ENCODE results near the gene GAB3.
"Not testable (repeated sequence)": the region's sequence is repeated elsewhere in the genome, so short reads cannot be mapped to it uniquely, and the experiment has no call there.

Gene GAB3

DNA sequence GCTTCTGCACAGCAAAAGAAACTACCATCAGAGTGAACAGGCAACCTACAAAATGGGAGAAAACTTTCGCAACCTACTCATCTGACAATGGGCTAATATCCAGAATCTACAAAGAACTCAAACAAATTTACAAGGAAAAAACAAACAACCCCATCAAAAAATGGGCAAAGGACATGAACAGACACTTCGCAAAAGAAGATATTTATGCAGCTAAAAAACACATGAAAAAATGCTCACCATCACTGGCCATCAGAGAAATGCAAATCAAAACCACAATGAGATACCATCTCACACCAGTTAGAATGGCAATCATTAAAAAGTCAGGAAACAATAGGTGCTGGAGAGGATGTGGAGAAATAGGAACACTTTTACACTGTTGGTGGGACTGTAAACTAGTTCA is 60.4 kb downstream of the GAB3 start:
- DNase-seq; intact Hi-C loops (cut with DNase I): not testable (repeated sequence)

- intact Hi-C loops (cut with DNase I); DNase-seq: not testable (repeated sequence)
Observed at GRCh38 chrX:154672084-154672483, 78.8 kb downstream of the GAB3 start.

- DNase-seq; intact Hi-C loops (cut with DNase I): not testable (repeated sequence)
Observed at GRCh38 chrX:154670848-154671247, 80.0 kb downstream of the GAB3 start.

GRCh38 chrX:154661899-154662298 is 89.0 kb downstream of the GAB3 start:
- intact Hi-C loops (cut with DNase I), result no loop called here
- no peak for DNase-seq

GRCh38 chrX:154661170-154661569 is 89.7 kb downstream of the GAB3 start:
- intact Hi-C loops (cut with DNase I), result no loop called here
- no peak for DNase-seq

GRCh38 chrX:154660541-154660940 is 90.3 kb downstream of the GAB3 start:
- intact Hi-C loops (cut with DNase I), result no loop called here
- DNase-seq, result no peak

DNA sequence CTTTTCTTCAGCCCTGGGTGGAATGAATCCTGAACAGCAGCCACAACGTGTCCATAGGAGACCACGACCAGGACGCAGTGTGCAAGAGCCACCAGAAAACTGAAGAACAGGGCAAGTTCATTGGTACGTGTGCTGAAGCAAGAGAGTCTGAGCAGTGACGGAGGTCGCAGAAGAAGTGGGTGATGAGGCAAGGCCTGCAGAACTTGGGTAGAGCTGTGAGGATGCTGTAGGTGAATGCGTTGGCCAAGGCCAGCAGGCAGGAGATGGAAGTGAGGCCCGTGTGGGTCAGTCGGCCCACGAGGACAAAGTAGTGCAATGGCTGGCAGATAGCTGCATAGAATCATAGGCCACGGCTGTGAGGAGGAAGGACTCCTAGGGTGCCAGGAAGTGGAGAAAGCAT is 91.9 kb downstream of the GAB3 start:
- no peak for DNase-seq
- intact Hi-C loops (cut with DNase I), result no loop called here

DNA sequence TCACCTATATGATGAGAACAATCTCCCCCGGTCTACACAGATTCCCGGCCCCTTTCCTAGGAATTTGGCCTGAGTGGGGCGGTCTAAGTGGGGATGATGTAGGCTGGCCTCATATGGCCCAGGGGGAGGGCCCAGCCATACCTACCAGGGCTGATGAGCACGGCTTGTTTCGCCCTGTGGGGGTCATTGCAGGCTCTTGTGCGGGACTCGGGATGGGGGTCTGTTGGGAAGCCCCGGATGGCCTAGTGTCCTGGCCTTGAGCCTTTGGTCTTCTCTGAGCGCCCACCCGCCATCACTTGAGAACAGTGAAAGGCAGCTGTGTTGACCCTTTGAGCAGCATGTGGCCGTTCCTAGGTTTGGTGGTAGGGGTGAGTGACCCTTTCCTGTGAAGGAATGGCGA is 92.7 kb downstream of the GAB3 start:
- intact Hi-C loops (cut with DNase I), result no loop called here
- DNase-seq, result no peak

DNA sequence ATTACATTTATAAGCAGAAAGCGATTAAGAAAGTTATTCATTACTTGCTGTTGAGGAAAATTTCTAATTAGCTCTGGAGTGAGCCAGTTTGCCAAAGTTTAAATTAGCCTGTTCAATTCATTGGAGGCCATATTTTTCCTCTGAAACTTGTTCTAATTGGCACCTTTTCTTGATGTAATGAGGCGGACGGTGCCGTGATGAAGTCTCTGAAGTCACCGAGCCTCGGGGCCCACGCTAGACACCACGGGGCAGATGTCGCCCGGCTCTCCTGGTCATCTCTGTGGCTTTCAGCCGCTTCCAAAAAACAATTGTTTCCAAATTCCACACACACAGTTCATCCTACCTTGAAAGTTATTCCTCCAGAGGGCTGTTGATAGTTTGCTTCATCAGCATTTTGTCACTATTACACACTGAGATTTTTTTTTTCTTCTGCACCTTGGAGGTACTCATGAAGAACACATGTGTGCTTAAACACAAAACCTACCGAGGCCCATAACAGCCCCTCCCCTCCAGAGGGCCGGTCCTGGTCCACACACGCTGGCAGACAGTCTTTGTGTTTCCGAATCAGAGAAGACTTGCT is 93.6 kb downstream of the GAB3 start:
- no peak for DNase-seq
- intact Hi-C loops (cut with DNase I), result no loop called here

DNA sequence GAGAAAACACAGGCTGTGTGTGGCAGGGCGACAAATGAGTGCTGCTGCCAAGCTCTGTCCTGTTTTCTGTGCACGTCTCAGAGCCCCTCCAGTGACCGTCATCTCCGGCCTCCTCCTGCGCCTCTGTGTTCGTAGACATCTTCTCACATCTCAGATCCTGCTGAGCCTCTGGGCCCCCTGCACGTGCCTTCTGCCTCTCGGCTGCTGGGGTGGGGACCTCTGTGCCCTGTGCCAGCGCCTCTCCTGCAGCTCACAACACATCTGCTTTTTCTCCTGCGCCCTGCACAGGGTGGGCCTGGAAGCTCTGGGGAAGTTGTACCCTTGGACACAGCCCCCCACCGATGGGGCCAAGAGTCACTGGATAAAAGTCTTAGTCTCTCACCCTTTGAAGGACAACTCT is 95.1 kb downstream of the GAB3 start:
- no peak for DNase-seq
- intact Hi-C loops (cut with DNase I), result no loop called here

DNA sequence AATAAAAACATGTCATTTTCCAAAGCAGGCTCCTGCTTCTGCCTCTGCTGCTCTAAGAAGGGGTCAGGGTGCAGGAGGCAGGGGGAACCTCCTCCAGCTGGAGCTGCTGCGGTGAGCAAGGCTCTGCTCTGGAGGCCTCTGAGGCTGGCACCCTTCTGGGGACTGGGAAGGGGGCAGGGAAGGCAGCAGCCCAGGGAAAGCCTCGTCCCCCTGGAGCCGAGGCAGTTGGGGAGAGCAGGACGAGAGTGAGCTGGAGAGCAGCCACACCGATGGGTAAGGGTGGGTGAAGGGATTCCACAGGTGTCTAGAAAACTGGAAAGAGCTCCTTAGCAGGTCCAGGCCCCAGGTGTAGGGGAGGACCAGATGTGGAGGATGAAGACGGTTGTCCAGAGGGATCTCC is 95.5 kb downstream of the GAB3 start:
- intact Hi-C loops (cut with DNase I), result no loop called here
- DNase-seq, result no peak

- intact Hi-C loops (cut with DNase I), result no loop called here
- no peak for DNase-seq
Observed at GRCh38 chrX:154654925-154655324, 96.0 kb downstream of the GAB3 start.

GRCh38 chrX:154654372-154654771 is 96.5 kb downstream of the GAB3 start:
- intact Hi-C loops (cut with DNase I), result no loop called here
- DNase-seq, result no peak

- DNase-seq; intact Hi-C loops (cut with DNase I): not testable (repeated sequence)
Observed at GRCh38 chrX:154653413-154653812, 97.5 kb downstream of the GAB3 start, which contains the start of gene CTAG2. CTAG2 (minus strand) TSS chrX:154653579; CDS start chrX:154653515, 64 bp downstream.

GRCh38 chrX:154653048-154653401 is 97.9 kb downstream of the GAB3 start:
- intact Hi-C loops (cut with DNase I), result no loop called here
- no peak for DNase-seq

DNA sequence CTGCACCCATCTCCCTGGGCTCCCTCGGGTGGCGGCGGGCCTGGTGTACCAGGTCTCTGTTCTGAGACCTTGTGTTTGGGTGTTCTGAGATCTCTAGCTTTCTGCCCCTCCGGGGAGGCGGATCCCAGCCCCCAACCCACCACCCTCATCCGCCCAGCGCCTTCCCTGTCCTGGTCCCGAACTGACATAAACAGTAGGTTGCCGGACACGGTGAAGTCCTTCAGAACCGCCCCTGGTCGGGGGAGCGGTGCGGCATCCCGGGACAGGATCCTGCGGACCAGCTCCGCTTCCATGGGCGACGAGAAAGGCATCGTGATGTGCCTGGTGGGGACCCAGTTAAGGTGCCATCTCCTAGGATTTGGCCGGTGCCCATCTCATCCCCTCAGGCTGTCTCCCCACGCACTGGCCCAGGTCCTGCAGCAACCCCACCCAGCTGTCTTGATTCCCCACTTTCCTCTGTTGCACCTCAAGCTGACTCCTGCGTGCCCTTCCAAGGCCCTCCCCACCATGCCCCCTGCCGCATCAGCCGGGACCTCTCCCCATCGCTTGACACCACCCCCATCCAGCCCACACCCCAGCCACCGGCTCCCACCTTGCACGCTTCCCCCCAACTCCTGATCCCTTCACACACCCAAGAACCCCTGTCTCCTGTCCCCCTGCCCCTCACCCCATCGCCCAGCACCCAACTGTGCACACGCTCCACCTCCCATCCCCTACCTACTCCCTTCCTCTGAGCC is 98.4 kb downstream of the GAB3 start:
- DNase-seq, result no peak
- intact Hi-C loops (cut with DNase I), result no loop called here

DNA sequence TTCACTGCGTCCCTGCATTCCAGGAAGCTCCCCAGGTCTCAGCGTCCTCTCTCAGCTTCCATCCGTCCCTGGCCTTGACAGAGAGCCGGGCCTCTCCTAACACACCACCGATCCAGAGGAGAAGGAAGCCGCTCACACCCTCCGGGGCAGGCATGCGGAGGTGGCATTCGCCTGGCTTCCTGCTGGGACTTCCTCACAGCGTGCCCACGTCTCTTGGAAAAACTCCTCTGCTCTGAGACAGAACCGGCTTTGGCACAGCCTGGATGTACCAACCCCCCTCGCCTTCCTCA is 100.7 kb downstream of the GAB3 start:
- peak in 11 of 42 donors; percentile 3 to 38 (median 22) for DNase-seq
- intact Hi-C loops (cut with DNase I), result no loop called here

DNA sequence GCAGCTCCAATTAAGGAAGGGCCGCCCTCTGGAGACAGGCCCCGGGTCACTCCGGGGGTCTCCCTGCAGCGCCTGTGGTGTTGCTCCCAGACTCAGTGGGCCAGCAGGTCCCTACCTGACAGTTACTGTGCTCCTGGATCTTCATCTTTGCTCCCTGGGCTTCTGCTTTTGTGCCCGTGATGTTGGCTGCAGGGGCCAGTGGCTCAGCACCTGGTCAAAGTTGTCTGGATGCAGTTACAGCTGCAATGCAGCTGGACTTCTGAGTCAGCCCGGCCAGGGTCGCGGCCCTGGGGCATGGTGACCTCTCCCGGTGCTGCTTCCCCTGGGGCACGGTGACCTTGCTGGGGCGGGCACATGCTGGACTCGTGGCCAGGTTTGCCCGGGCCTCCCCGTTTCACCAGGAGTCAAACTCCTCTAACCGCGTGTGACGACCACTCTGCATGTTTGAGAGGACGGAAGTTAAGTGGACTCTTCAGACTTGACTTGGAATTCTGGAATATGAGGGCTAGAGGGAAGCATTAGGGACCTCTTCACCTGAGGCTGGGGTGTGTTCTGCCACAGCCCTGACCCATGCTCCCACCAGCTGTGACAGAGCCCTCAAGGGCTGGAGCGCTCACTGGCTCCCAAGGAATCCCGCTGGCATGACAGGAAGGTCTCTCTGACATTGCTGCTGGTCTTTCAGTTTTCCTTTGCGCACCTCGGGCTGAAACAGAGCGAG is 101.2 kb downstream of the GAB3 start:
- no peak for DNase-seq
- intact Hi-C loops (cut with DNase I), result no loop called here

DNA sequence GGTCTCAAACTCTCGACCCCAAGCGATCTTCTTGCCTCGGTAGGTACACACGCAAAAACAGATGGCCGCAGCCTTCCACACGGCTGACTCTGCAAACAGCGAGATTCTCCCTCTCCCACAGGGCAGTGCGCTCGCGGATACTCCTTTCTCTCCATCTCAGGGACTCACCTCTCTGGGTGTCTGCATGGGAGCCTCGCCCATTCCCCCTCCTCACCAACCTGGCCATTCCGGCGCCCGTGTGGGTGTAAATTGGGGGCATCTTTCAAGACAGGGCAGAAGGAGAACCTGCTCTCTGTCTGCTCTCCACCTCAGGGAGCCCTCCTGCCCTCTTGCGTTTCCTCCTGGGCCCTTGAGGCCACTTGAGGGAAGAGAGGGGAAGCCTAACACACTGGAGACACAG is 101.9 kb downstream of the GAB3 start:
- no peak for DNase-seq
- intact Hi-C loops (cut with DNase I), result no loop called here

DNA sequence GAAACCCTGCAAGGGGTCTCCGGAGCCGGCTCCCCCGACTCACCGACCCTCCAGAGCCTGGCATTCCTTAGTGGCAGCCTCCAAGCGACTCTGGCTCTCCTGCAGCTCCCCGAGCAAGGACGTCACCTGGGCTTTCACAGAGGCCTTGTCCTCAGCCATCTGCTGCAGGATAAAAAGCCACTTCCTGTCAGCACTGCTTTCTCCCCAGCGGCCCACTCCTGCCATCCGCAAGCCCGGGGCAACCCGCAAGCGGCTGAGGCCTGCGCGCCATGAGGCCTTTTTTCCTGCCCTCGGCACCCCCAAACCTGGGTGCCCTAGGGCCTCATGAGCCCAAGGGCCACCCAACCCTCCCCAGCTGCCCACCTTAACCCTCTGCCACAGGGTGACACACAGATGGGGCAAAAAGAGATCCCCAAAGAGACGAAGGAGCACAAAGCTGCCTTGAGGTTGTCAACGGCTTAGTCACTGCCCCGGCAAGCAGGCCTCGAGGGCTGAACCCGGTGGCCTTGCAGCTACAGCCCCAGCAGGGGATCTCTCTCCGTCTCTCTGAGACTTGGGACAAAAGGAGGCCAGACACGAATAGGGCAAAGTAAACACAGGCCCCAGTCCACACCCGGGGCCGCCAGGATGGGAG is 105.0 kb downstream of the GAB3 start:
- DNase-seq; intact Hi-C loops (cut with DNase I): not testable (repeated sequence)
